ENCODE results near the gene CCDC32.

DNA sequence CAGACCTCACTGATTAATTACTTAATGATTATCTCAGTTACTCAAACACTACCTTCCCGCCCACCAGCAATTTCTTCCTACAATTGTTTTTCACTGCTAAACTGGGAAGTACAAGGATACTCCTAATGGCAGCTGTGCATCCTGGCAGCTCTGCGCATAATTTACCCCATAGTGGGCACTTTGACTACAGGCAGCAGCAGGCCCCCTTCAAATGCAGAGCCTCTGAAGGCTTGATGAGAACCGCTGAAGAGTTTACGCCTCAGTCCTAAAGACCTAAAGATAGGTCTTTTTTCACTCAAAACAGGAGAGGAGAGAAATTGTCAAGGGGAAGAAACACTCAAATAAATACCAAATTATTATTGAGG, 10.7 kb downstream of the CCDC32 start:
- TF ChIP-seq CTCF (IDR thresholded peaks at IDR 0.05; ENCODE audit: insufficient read depth, low read length) (no peak), SPI1 (IDR thresholded peaks at IDR 0.05; ENCODE audit: borderline replicate concordance, low read depth) (no peak), POLR2AphosphoS5 (IDR thresholded peaks at IDR 0.05; ENCODE audit: low read depth) (no peak), GABPA (IDR thresholded peaks at IDR 0.05; ENCODE audit: low read depth) (no peak)

All from HL-60 (cell line).